H1 (cell line): ENCODE data around the gene CHPF2. TPM values are rescaled to one million over a fixed set of nuclear protein-coding genes. Genes with fewer than 3 reads are reported as not detected.

Experiments
- CTCF ChIA-PET: fragments of 300-600 bp; sonication (Branson Sonifier 250); formaldehyde crosslinking; loops from one replicate; lab custom pipeline; 2021; ENCODE audit not compliant: partially characterized antibody; lab: Charles Lee
- POLR2A ChIA-PET: fragments of 300-600 bp; sonication (Branson Sonifier 250); formaldehyde crosslinking; loops from one replicate; lab custom pipeline; 2021; ENCODE audit warnings: inconsistent platforms; ENCODE audit not compliant: partially characterized antibody; lab: Charles Lee
- DNase-seq, 2 experiments: peaks; one replicate each; pipeline versions ENCODE4 v3.0.0 to v3.0.0-alpha.2; 2010 to 2022; ENCODE audit warnings: low spot score in 2 of 2, low read depth in 1 of 2, mixed read lengths in 1 of 2
- FAIRE-seq: peaks from 2 replicates; lab custom pipeline; 2011; peaks lifted over from hg19 to GRCh38; lab: Jason Lieb, UNC
- H2AFZ ChIP-seq: 2 replicates; pipeline ENCODE4 v1.8.1; 2012; ENCODE audit warnings: low read length, inconsistent platforms
- H2AK5ac ChIP-seq: 2 replicates; pipeline ENCODE4 v1.6.1; 2013; ENCODE audit warnings: low read depth, low read length
- H2BK120ac ChIP-seq: replicated peaks from 2 replicates; pipeline ENCODE3; 2013; ENCODE audit warnings: low read depth, low read length, inconsistent platforms
- H2BK12ac ChIP-seq: 2 replicates; pipeline ENCODE4 v1.6.1; 2013; ENCODE audit warnings: low read depth, low read length
- H2BK15ac ChIP-seq: 2 replicates; pipeline ENCODE4 v1.6.1; 2013; ENCODE audit warnings: low read length
- H2BK20ac ChIP-seq: 2 replicates; pipeline ENCODE4 v1.6.1; 2013; ENCODE audit warnings: low read length
- H2BK5ac ChIP-seq: 2 replicates; pipeline ENCODE4 v1.6.1; 2013; ENCODE audit warnings: low read depth, low read length
- H3K14ac ChIP-seq: 2 replicates; pipeline ENCODE4 v1.6.1; 2013; ENCODE audit warnings: inconsistent platforms; ENCODE audit not compliant: insufficient read length
- H3K18ac ChIP-seq: 2 replicates; pipeline ENCODE4 v1.6.1; 2013; ENCODE audit warnings: low read length; ENCODE audit errors: extremely low read depth
- H3K23ac ChIP-seq: 2 replicates; pipeline ENCODE4 v1.6.1; 2013; ENCODE audit warnings: inconsistent platforms; ENCODE audit not compliant: insufficient read length
- H3K23me2 ChIP-seq: 2 replicates; pipeline ENCODE4 v1.6.1; 2013; ENCODE audit warnings: low read depth, low read length
- H3K27ac ChIP-seq: 2 replicates; pipeline ENCODE4 v1.6.1; 2011; ENCODE audit warnings: low read depth, low read length, inconsistent platforms
- H3K27me3 ChIP-seq, 4 experiments: replicated peaks in 1 of 4; 1 replicate in 1 of 4; 2 replicates in 3 of 4; pipeline versions ENCODE4 v1.6.1 to v1.8.1; 2011 to 2013; ENCODE audit warnings: low read length in 3 of 4, mild to moderate bottlenecking in 3 of 4, inconsistent platforms in 2 of 4, mixed read lengths in 2 of 4, moderate library complexity in 1 of 4; ENCODE audit not compliant: control insufficient read depth in 3 of 4, insufficient read depth in 3 of 4; ENCODE audit errors: extremely low read depth in 1 of 4
- H3K36me3 ChIP-seq, 4 experiments: 2 replicates each; pipeline versions ENCODE4 v1.6.1 to v1.8.1; 2011 to 2013; ENCODE audit warnings: mild to moderate bottlenecking in 4 of 4, low read length in 3 of 4, moderate library complexity in 2 of 4, control low read depth in 1 of 4, inconsistent platforms in 1 of 4; ENCODE audit not compliant: insufficient read depth in 4 of 4, control insufficient read depth in 2 of 4
- H3K4ac ChIP-seq: replicated peaks from 2 replicates; pipeline ENCODE3; 2013; ENCODE audit warnings: low read length, low read depth, mixed read lengths, inconsistent platforms; ENCODE audit not compliant: insufficient read length
- H3K4me1 ChIP-seq, 4 experiments: replicated peaks in 1 of 4; 1 replicate in 1 of 4; 2 replicates in 3 of 4; pipeline versions ENCODE4 v1.6.1 to v1.8.1; 2011 to 2013; ENCODE audit warnings: low read length in 3 of 4, inconsistent platforms in 2 of 4, mixed read lengths in 1 of 4; ENCODE audit not compliant: insufficient read depth in 4 of 4, control insufficient read depth in 3 of 4
- H3K4me2 ChIP-seq, 2 experiments: 2 replicates each; pipeline versions ENCODE4 v1.6.1 to v1.8.1; 2011 to 2013; ENCODE audit warnings: low read depth in 2 of 2, low read length in 2 of 2, control low read depth in 1 of 2, inconsistent platforms in 1 of 2, mild to moderate bottlenecking in 1 of 2; ENCODE audit not compliant: insufficient read depth in 1 of 2
- H3K4me3 ChIP-seq, 4 experiments: fragments of 200-600, 300-600 bp in 1 of 4; sonication (generic), shearing (Covaris generic), sonication (Bioruptor Twin) in 1 of 4; 2 replicates each; pipeline versions ENCODE4 v1.5.1 to v1.8.1; 2011 to 2016; ENCODE audit warnings: low read length in 4 of 4, low read depth in 3 of 4, control low read depth in 2 of 4, inconsistent platforms in 2 of 4, mild to moderate bottlenecking in 2 of 4, mixed read lengths in 1 of 4, moderate library complexity in 1 of 4; ENCODE audit not compliant: insufficient read depth in 2 of 4; ENCODE audit errors: extremely low read depth in 1 of 4
- H3K56ac ChIP-seq: replicated peaks from 2 replicates; pipeline ENCODE3; 2013; ENCODE audit warnings: low read depth, mild to moderate bottlenecking, mixed read lengths, low read length, inconsistent platforms; ENCODE audit not compliant: insufficient read length
- H3K79me1 ChIP-seq: 2 replicates; pipeline ENCODE4 v1.6.1; 2013; ENCODE audit warnings: low read depth, low read length, control low read depth
- H3K79me2 ChIP-seq, 2 experiments: 2 replicates each; pipeline versions ENCODE4 v1.6.1 to v1.8.1; 2012 to 2013; ENCODE audit warnings: low read length in 2 of 2, mild to moderate bottlenecking in 2 of 2, inconsistent platforms in 1 of 2; ENCODE audit not compliant: insufficient read depth in 2 of 2, control insufficient read depth in 1 of 2
- H3K9ac ChIP-seq, 4 experiments: replicated peaks in 1 of 4; 1 replicate in 1 of 4; 2 replicates in 3 of 4; pipeline versions ENCODE4 v1.6.1 to v1.8.1; 2011 to 2013; ENCODE audit warnings: low read depth in 3 of 4, low read length in 3 of 4, control low read depth in 2 of 4, mild to moderate bottlenecking in 2 of 4, moderate library complexity in 2 of 4, inconsistent platforms in 1 of 4; ENCODE audit errors: extremely low read depth in 1 of 4
- H3K9me3 ChIP-seq, 2 experiments: 2 replicates each; pipeline versions ENCODE4 v1.6.1 to v1.8.1; 2012 to 2013; ENCODE audit warnings: mild to moderate bottlenecking in 2 of 2, moderate library complexity in 2 of 2, control low read depth in 1 of 2, inconsistent platforms in 1 of 2, low read depth in 1 of 2, low read length in 1 of 2, mixed read lengths in 1 of 2; ENCODE audit not compliant: insufficient read depth in 2 of 2
- H4K20me1 ChIP-seq, 2 experiments: replicated peaks in 1 of 2; 2 replicates each; pipeline versions ENCODE3 to v1.8.1; 2011 to 2013; ENCODE audit warnings: inconsistent platforms in 2 of 2, low read length in 2 of 2, mild to moderate bottlenecking in 1 of 2; ENCODE audit not compliant: insufficient read depth in 2 of 2, control insufficient read depth in 1 of 2
- H4K5ac ChIP-seq: 2 replicates; pipeline ENCODE4 v1.6.1; 2013; ENCODE audit warnings: low read length, low read depth, mixed read lengths, inconsistent platforms; ENCODE audit not compliant: insufficient read length
- H4K8ac ChIP-seq: 2 replicates; pipeline ENCODE4 v1.8.0; 2013; ENCODE audit warnings: mild to moderate bottlenecking, moderate library complexity, low read length, inconsistent platforms; ENCODE audit not compliant: insufficient read depth; ENCODE audit errors: extremely low read depth
- H4K91ac ChIP-seq: replicated peaks from 2 replicates; pipeline ENCODE3; 2013; ENCODE audit warnings: low read length, mixed read lengths, inconsistent platforms; ENCODE audit not compliant: insufficient read length
- BCL11A ChIP-seq, 2 experiments: IDR thresholded peaks; one replicate each; pipeline ENCODE4 v1.6.1; 2011; ENCODE audit warnings: low read depth in 2 of 2, low read length in 2 of 2, mild to moderate bottlenecking in 2 of 2
- RNF2 ChIP-seq: fragments of 200-900, 300-1000 bp; sonication (generic); IDR thresholded peaks from 2 replicates; pipeline ENCODE4 v1.7.1; 2016; ENCODE audit warnings: borderline replicate concordance, low read depth, mild to moderate bottlenecking, antibody characterized with exemption, low read length; ENCODE audit not compliant: poor library complexity, severe bottlenecking; ENCODE audit errors: missing control alignments
- SIRT6 ChIP-seq: IDR thresholded peaks from one replicate; pipeline ENCODE4 v1.7.1; 2012; ENCODE audit warnings: low read length, inconsistent platforms
- SIX5 ChIP-seq: IDR thresholded peaks from 2 replicates; pipeline ENCODE4 v1.6.1; 2011; ENCODE audit warnings: mild to moderate bottlenecking, low read depth, low read length
- TAF7 ChIP-seq: optimal IDR thresholded peaks from 2 replicates; pipeline ENCODE3; 2011; ENCODE audit warnings: low read depth, mild to moderate bottlenecking, inconsistent platforms, low read length, moderate library complexity, borderline replicate concordance
- WGBS, 2 experiments: shearing (Covaris generic) in 1 of 2; methylation state at CpG; one replicate each; pipeline versions ENCODE4 v1.1.6 to v1.1.7; 2013 to 2015; ENCODE audit warnings: low lambda C conversion rate in 2 of 2, mixed read lengths in 2 of 2, inconsistent platforms in 1 of 2, low coverage in 1 of 2, missing lambda C conversion rate in 1 of 2; ENCODE audit not compliant: insufficient replicate concordance in 2 of 2, insufficient coverage in 1 of 2, insufficient read length in 1 of 2; ENCODE audit errors: extremely low coverage in 1 of 2, missing lambda C conversion rate in 1 of 2; 5-methylcytosine and 5-hydroxymethylcytosine counted together
- polyA plus RNA-seq, 7 experiments: library from polyadenylated mRNA; depleted of rRNA in 3 of 7; stranded (reverse) in 5 of 7; unstranded in 2 of 7; fragments of >200 nt in 5 of 7; fragments of 200-250 nt in 2 of 7; gene quantifications; 1 replicate in 5 of 7; 2 replicates in 1 of 7; 4 replicates in 1 of 7; pipeline versions ENCODE4 v1.2.1 to v1.2.3, GENCODE V29; 2011 to 2013; ENCODE audit warnings: missing spikeins in 2 of 7, mixed read lengths in 2 of 7
- total RNA-seq: library from RNA; stranded (reverse); fragmentation: NEBNext Ultra II Directional; extraction: Animal tissue kit (Norgen Biotek cat#: 25700); gene quantifications from 2 replicates; pipeline ENCODE4 v1.2.1, GENCODE V29; 2021
- TF ChIP-seq, protein P1 (sequence below): IDR thresholded peaks from 2 replicates; pipeline ENCODE4 v1.6.1; 2012; ENCODE audit warnings: inconsistent platforms

Gene CHPF2
- total and polyA plus RNA-seq, 2 of the 8 experiments (the other 6 are each of a cell fraction or from before 2014, with no cell fraction given): 14.4 to 20.6 TPM

GRCh38 chr7:151210087-151210854 lies 22.0 kb upstream of the CHPF2 start, which contains the start of gene H2BK1:
H2BK1 (minus strand) TSS chr7:151210488; CDS start chr7:151210318, 170 bp downstream.
- no peak within 1 kb of the TSS for H3K27ac ChIP-seq
- no peak within 1 kb of the TSS for H3K56ac ChIP-seq
- no peak within 1 kb of the TSS; the same call in 1 of the 2 replicates for H3K18ac ChIP-seq
- 84% methylated on average over 13 of the region's 17 CpGs; no CpG with 5 or more reads in 1 of the 2 experiments for WGBS, 2 experiments
- no peak within 1 kb of the TSS for H4K91ac ChIP-seq
- H3K27me3 ChIP-seq: peaks cover 0 to 3% (median 0%) of the 10 kb centered on the region in 4 experiments; a peak in 1 of 7 replicates
- no peak within 1 kb of the TSS for H3K4ac ChIP-seq
- no peaks in the 10 kb centered on the region for H3K9me3 ChIP-seq
- no peak within 1 kb of the TSS for H3K9ac ChIP-seq
- no peak within 1 kb of the TSS for H2BK5ac ChIP-seq
- H4K8ac ChIP-seq: no peak within 1 kb of the TSS; the same call in 1 of the 2 replicates
- H2AK5ac ChIP-seq: no peak within 1 kb of the TSS
- no peak within 1 kb of the TSS for H2BK12ac ChIP-seq
- H2BK15ac ChIP-seq: no peak within 1 kb of the TSS
- no peak within 1 kb of the TSS for H2AFZ ChIP-seq
- H3K79me2 ChIP-seq: no peaks in the 10 kb centered on the region
- H4K20me1 ChIP-seq: peaks cover 5 to 6% of the 10 kb centered on the region in 2 experiments
- DNase-seq (no peak), FAIRE-seq (no peak)
- no peaks in the 10 kb centered on the region for H3K79me1 ChIP-seq
- H3K23me2 ChIP-seq: no peaks in the 10 kb centered on the region
- H2BK20ac ChIP-seq: no peak within 1 kb of the TSS
- no peak within 1 kb of the TSS for H4K5ac ChIP-seq
- ChIA-PET CTCF (interaction anchor here (1.2 to 2.8 kb wide), 5 partner anchors 10 to 111 kb away, joined by 3 to 15 read pairs (median 3); no protein-coding TSS in a partner anchor), POLR2A (interaction anchor here (0.8 to 5.7 kb wide), 11 partner anchors 10 to 124 kb away, joined by 3 to 36 read pairs (median 4); partner anchors contain the start of genes ABCF2 and AGAP3)
- H3K4me2 ChIP-seq: peak within 1 kb of the TSS in 1 of 2 experiments; percentile 20; a peak in 2 of 4 replicates
- no peak within 1 kb of the TSS for H3K4me3 ChIP-seq
- TF ChIP-seq SIRT6 (no peak), SIX5 (no peak), RNF2 (no peak), TAF7 (no peak), BCL11A (IDR thresholded peaks at IDR 0.05; ENCODE audit: low read depth in 2 of 2, low read length in 2 of 2) (no peak)
- TF ChIP-seq, protein P1, sequence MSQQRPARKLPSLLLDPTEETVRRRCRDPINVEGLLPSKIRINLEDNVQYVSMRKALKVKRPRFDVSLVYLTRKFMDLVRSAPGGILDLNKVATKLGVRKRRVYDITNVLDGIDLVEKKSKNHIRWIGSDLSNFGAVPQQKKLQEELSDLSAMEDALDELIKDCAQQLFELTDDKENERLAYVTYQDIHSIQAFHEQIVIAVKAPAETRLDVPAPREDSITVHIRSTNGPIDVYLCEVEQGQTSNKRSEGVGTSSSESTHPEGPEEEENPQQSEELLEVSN: no peak
- no peak within 1 kb of the TSS for H3K23ac ChIP-seq
- H3K36me3 ChIP-seq: peaks cover 17 to 28% (median 21%) of the 10 kb centered on the region in 4 experiments
- no peak within 1 kb of the TSS for H3K14ac ChIP-seq
- H2BK120ac ChIP-seq: no peak within 1 kb of the TSS
- H3K4me1 ChIP-seq: peaks cover 0 to 6% (median 3%) of the 10 kb centered on the region in 4 experiments; a peak in 4 of 7 replicates
